K562 (cell line): ENCODE data around the gene RACK1. TPM values are rescaled to one million over a fixed set of nuclear protein-coding genes. Genes with fewer than 3 reads are reported as not detected.

Source experiments
- AFF1 ChIP-seq, 2 experiments: fragments of 450-650 bp; IDR thresholded peaks; 2 replicates each; pipeline ENCODE4 v1.6.1; 2018; ENCODE audit warnings: mild to moderate bottlenecking in 2 of 2, low read depth in 1 of 2; ENCODE audit not compliant: partially characterized antibody in 2 of 2
- FOXK1 ChIP-seq: sonication (generic); formaldehyde crosslinking; IDR thresholded peaks from 2 replicates; pipeline ENCODE4 v1.8.0; 2022; ENCODE audit warnings: missing genetic modification reagents, mild to moderate bottlenecking, borderline replicate concordance
- GATA2 ChIP-seq: sonication (generic); formaldehyde crosslinking; IDR thresholded peaks from 2 replicates; pipeline ENCODE4 v1.4.0; 2020; ENCODE audit warnings: mild to moderate bottlenecking, missing genetic modification reagents
- GTF3C2 ChIP-seq: IDR thresholded peaks from 3 replicates; pipeline ENCODE4 v1.6.1; 2011; ENCODE audit warnings: borderline replicate concordance, mild to moderate bottlenecking, moderate library complexity; ENCODE audit not compliant: insufficient read length; ENCODE audit errors: extremely low read depth
- HMG20B ChIP-seq: fragments of 250-450 bp; sonication (Bioruptor Pico); IDR thresholded peaks from 2 replicates; pipeline ENCODE4 v1.5.0; 2021; ENCODE audit warnings: mild to moderate bottlenecking
- MECOM ChIP-seq: fragments of 250-450 bp; sonication (Bioruptor Pico); IDR thresholded peaks from 2 replicates; pipeline ENCODE4 v1.8.0; 2022; ENCODE audit warnings: inconsistent platforms
- POLR2B ChIP-seq: fragments of 450-650 bp; IDR thresholded peaks from 2 replicates; pipeline ENCODE4 v1.6.1; 2018; ENCODE audit warnings: low read depth; ENCODE audit not compliant: partially characterized antibody
- RNF2 ChIP-seq: sonication (generic); IDR thresholded peaks from 2 replicates; pipeline ENCODE4 v1.6.1; 2016
- SFPQ ChIP-seq: fragments of 200-400 bp; formaldehyde crosslinking; IDR thresholded peaks from 2 replicates; pipeline ENCODE4 v1.6.1; 2017; ENCODE audit warnings: mild to moderate bottlenecking, low read depth, low read length, moderate library complexity
- SPI1 ChIP-seq: IDR thresholded peaks from 2 replicates; pipeline ENCODE4 v1.6.1; 2011; ENCODE audit warnings: low read depth, low read length, control low read depth, borderline replicate concordance
- ZBTB2 ChIP-seq: fragments of 450-650 bp; IDR thresholded peaks from 2 replicates; pipeline ENCODE4 v1.6.1; 2016; ENCODE audit warnings: antibody characterized with exemption
- ZBTB33 ChIP-seq: sonication (generic); formaldehyde crosslinking; IDR thresholded peaks from 2 replicates; pipeline ENCODE4 v1.8.1; 2023; ENCODE audit warnings: mild to moderate bottlenecking, missing genetic modification reagents
- ZFP36 ChIP-seq: fragments of 150-350 bp; IDR thresholded peaks from 2 replicates; pipeline ENCODE4 v1.6.1; 2018; ENCODE audit warnings: low read length, low read depth; ENCODE audit not compliant: partially characterized antibody
- polyA plus RNA-seq, 8 experiments: library from polyadenylated mRNA; depleted of rRNA in 4 of 8; stranded (reverse) in 5 of 8; unstranded in 3 of 8; fragments of >200 nt; fragmentation: Nextera tagmentation in 2 of 8; fragmentation: Illumina TruSeq in 1 of 8; extraction: Ambion mirVana in 2 of 8; extraction: Trizol in 1 of 8; gene quantifications; 2 replicates each; pipeline versions ENCODE4 v1.2.1 to v1.2.3, GENCODE V29; 2011 to 2014; ENCODE audit warnings: inconsistent platforms in 1 of 8, missing spikeins in 1 of 8
- total RNA-seq, 7 experiments: library from RNA; depleted of rRNA in 6 of 7; stranded (reverse); fragments of >200 nt in 6 of 7; fragmentation: Illumina TruSeq in 2 of 7; extraction: Trizol in 2 of 7; gene quantifications; 2 replicates each; pipeline versions ENCODE4 v1.2.1 to v1.2.3, GENCODE V29; 2011 to 2021; ENCODE audit warnings: low replicate concordance in 1 of 7

RACK1 gene
- total and polyA plus RNA-seq, 9 of the 15 experiments (the other 6 are each of a cell fraction or from before 2014, with no cell fraction given): 2,303 to 5,311 (median 3,833) TPM

- TF ChIP-seq GTF3C2 (peak; percentile 89), RNF2 (peak; percentile 75), POLR2B (peak; percentile 30), ZFP36 (peak; percentile 33), FOXK1 (CRISPR knock-in tag) (0 out of 2 replicates have a peak, but pooled peaks have one; percentile 40), MECOM (CRISPR knock-in tag) (no peak), HMG20B (CRISPR knock-in tag) (no peak), ZBTB2 (peak; percentile 59; the same call in 1 of the 2 replicates), AFF1 (IDR thresholded peaks at IDR 0.05; ENCODE audit: low read depth in 1 of 2, partially characterized antibody in 2 of 2) (peak in 1 of 2 experiments; percentile 28), GATA2 (CRISPR knock-in tag) (0 out of 2 replicates have a peak, but pooled peaks have one; percentile 48), SFPQ (no peak), SPI1 (peak; percentile 55), ZBTB33 (CRISPR knock-in tag) (no peak)
Measured at GRCh38 chr5:181191526-181192336, 52.0 kb downstream of the RACK1 start (continued).
